ENCODE data around the gene MEF2D. TPM values are rescaled to one million over a fixed set of nuclear protein-coding genes. Genes with fewer than 3 reads are reported as not detected.

Gene MEF2D
- total and polyA plus RNA-seq, 3 donors from 2014 or later: 34.4 to 113 (median 96.8) TPM

- peaks cover 69% of the 10 kb centered on the region for H3K4me1 ChIP-seq
Measured at GRCh38 chr1:156500793-156501506, 375 bp upstream of the MEF2D start.

GRCh38 chr1:156499842-156500542 lies 583 bp downstream of the MEF2D start:
- Histone ChIP-seq H3K4me3 (peak overlapping the region; percentile 99 to 100), H3K27ac (peak overlapping the region; percentile 98 to 100), H3K9me3 (no peaks in the 10 kb centered on the region), H3K4me1 (peaks cover 72% of the 10 kb centered on the region), H3K36me3 (ENCODE audit: low read depth, missing control alignments) (no peaks in the 10 kb centered on the region), H3K27me3 (no peaks in the 10 kb centered on the region)
- no peak for TF ChIP-seq POLR2A (IDR thresholded peaks at IDR 0.05)
- TF ChIP-seq CTCF (IDR thresholded peaks at IDR 0.05): no peak
- intact Hi-C loops (cut with DNase I; ENCODE audit: low total_unique reads): loop anchor here (5.0 kb wide), 1 partner anchor 43 kb away; no protein-coding TSS in a partner anchor
- 1% methylated on average over 25 to 45 of the region's 51 CpGs for WGBS, 2 donors
- peak; percentile 65 for DNase-seq

More at GRCh38 chr1:156500793-156501506, 375 bp upstream of the MEF2D start:
- H3K27ac ChIP-seq: peak overlapping the region; percentile 98 to 100
- no peaks in the 10 kb centered on the region for H3K27me3 ChIP-seq
- H3K4me3 ChIP-seq: peak overlapping the region; percentile 99 to 100
- intact Hi-C loops (cut with DNase I; ENCODE audit: low total_unique reads): no loop called here
- DNase-seq: peak; percentile 95
- peak; percentile 35 for TF ChIP-seq POLR2A (IDR thresholded peaks at IDR 0.05)
- peak; percentile 35 to 39 (median 37) for TF ChIP-seq CTCF (IDR thresholded peaks at IDR 0.05)
- no peaks in the 10 kb centered on the region for H3K9me3 ChIP-seq
- no peaks in the 10 kb centered on the region for H3K36me3 ChIP-seq (ENCODE audit: low read depth, missing control alignments)
- 0% methylated on average over 6 to 25 of the region's 57 CpGs for WGBS, 2 donors

GRCh38 chr1:156499194-156499841 lies 1.3 kb downstream of the MEF2D start:
- intact Hi-C loops (cut with DNase I; ENCODE audit: low total_unique reads): loop anchor here (5.0 kb wide), 1 partner anchor 42 kb away; no protein-coding TSS in a partner anchor
- DNase-seq: no peak
- H3K27me3 ChIP-seq: no peaks in the 10 kb centered on the region
- no peaks in the 10 kb centered on the region for H3K36me3 ChIP-seq (ENCODE audit: low read depth, missing control alignments)
- 0 to 1% methylated on average over 9 to 14 of the region's 14 CpGs for WGBS, 2 donors
- peaks cover 73% of the 10 kb centered on the region for H3K4me1 ChIP-seq
- no peaks in the 10 kb centered on the region for H3K9me3 ChIP-seq
- H3K4me3 ChIP-seq: peak overlapping the region; percentile 99 to 100
- TF ChIP-seq CTCF (IDR thresholded peaks at IDR 0.05): no peak
- TF ChIP-seq POLR2A (IDR thresholded peaks at IDR 0.05): no peak
- H3K27ac ChIP-seq: peak overlapping the region; percentile 98 to 100

GRCh38 chr1:156498432-156499193 lies 2.0 kb downstream of the MEF2D start:
- WGBS, 2 donors: 8 to 10% methylated on average over 12 of the region's 12 CpGs
- DNase-seq: peak; percentile 67
- Histone ChIP-seq H3K27me3 (no peaks in the 10 kb centered on the region), H3K4me3 (peak overlapping the region; percentile 99 to 100), H3K4me1 (peaks cover 75% of the 10 kb centered on the region), H3K9me3 (no peaks in the 10 kb centered on the region), H3K36me3 (ENCODE audit: low read depth, missing control alignments) (no peaks in the 10 kb centered on the region), H3K27ac (peak overlapping the region; percentile 98 to 100)
- intact Hi-C loops (cut with DNase I; ENCODE audit: low total_unique reads): loop anchor here (5.0 kb wide), 1 partner anchor 41 kb away; no protein-coding TSS in a partner anchor
- TF ChIP-seq CTCF (IDR thresholded peaks at IDR 0.05) (no peak), POLR2A (IDR thresholded peaks at IDR 0.05) (no peak)

All from testis (tissue), 3 donors.